Inflammatory macrophage treated with lipopolysaccharide for 1 hour (primary cell): ENCODE measurements around the gene ITIH2.
"Not testable (repeated sequence)": the region's sequence is repeated elsewhere in the genome, so short reads cannot be mapped to it uniquely, and the experiment has no call there.

Experiments
- DNase-seq, 2 donors: peaks; one replicate each; pipeline ENCODE4 v3.0.0-alpha.2; 2020 to 2022

ITIH2 gene

DNA sequence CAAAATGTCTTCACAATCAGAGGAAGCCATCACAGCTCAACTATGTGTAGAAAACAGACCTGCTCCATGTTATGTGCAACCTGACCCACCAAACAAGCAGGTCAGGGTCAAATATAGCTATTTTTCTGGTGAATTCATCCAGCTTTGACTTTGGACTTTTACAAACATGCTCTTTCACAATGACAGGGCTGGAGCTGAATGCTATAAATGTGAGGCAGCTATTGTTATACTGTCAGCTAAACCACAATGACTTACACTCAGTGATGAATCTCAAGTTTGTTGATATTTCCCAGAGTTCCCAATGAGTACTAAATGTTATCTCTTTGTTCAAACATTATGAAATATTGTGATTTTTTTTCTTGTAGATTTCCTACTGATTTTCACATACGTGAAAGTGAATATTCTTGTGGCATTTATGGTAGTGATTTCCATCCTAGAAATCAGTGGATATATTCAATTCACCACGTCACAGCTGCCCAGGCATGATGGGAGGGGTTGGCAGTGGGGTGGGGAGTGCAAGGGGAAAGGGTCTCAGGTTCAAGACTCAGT, 2.5 kb upstream of the ITIH2 start:
- no peak for DNase-seq

DNA sequence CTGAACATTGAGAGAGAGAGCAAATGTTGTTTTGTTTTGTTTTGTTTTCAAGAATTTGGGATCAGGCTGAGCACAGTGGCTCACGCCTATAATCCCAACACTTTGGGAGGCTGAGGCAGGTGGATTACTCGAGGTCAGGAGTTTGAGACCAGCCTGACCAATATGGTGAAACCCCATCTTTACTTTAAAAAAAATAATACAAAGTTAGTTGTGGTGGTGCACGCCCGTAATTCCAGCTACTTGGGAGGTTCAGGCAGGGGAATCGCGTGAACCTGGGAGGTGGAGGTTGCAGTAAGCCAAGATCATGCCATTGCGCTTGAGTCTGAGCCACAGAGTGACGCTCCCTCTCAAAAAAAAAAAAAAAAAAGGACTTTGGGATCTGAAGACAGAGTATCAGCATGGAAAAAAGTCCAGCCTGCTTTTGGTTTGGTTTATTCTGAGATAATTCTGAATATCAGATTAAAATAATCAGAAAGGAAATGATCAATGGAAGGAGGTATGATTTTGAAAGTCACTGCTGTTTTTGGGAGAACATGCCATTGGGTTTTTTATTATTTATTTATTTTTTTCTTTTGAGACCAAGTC, 1.9 kb upstream of the ITIH2 start:
- DNase-seq, result no peak

DNA sequence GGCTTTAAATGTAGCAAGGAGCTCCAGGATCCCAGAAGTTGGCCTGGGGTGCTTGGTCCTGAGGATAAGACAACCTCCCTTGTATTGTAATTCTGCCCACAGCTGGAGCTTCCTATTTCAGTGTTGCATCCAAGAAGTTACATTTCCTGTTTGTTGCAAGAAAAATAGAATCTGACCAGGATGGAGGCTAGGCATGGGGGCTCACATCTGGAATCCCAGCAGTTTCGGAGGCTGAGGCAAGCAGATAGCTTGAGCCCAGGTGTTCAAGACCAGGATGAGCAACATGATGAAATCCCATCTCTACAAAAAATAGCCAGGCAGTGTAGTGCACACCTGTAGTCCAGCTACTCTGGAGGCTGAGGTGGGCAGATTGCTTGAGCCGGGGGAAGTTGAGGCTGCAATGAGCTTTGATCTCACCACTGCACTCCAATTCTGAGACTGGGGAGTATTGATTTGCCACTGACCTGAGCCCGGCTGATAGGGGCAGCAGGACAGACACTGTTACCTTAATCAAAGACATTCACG, 766 bp upstream of the ITIH2 start:
- DNase-seq, result no peak

DNA sequence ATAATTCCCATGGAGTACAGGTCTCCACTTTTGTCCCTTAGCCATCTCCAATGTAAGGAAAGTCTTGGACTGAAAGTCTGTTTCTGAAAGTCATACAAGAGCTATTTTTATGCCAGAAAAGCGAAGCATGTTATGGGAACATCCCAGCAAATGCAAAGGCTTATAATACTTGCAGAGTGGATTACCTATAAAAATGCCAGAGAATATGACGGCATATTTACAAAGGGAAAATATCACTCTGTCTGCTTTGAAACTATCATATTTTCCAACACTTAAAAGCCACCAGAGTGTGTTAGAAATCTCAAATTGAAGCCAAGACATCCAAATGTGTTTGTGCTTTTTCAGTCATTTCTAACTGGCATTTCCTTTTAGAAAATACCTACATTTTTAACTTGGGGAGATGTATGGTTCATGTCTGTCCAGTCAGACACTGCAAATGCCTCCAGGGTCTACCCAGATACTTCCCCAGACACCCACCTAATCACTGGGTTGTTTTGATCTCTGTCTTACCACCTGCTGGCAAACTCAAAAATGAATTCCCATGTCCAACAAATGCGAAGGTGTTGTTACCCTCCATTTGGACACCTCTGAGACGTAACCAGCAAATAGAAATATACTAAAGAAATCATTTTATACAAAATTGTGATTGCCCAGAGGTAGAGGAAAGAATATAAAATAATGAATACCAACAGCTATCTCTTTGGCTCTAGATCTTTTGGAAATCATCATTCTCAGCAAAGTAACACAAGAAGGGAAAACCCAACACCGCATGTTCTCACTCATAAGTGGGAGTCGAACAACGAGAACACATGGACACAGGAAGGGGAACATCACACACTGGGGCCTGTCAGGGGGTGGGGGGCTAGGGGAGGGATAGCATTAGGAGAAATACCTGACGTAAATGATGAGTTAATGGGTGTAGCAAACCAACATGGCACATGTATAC, 1.2 kb downstream of the ITIH2 start:
- no peak for DNase-seq

DNA sequence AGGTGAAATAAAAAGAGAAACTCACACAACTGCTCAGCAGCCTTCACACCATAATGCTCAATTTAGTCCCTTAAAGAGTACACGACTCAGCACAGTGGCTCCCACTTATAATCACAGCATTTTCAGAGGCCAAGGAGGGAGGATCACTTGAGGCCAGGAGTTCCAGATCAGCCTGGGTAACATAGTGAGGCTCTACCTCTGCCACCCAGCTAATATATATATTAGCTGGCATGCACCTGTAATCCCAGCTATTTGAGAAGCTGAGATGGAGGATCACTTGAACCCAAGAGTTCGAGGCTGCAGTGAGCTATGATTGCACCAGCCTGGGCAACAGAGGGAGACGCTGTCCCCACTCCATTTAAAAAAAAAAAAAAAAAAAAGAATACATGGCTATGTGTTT, 2.2 kb downstream of the ITIH2 start:
- DNase-seq, result no peak

DNA sequence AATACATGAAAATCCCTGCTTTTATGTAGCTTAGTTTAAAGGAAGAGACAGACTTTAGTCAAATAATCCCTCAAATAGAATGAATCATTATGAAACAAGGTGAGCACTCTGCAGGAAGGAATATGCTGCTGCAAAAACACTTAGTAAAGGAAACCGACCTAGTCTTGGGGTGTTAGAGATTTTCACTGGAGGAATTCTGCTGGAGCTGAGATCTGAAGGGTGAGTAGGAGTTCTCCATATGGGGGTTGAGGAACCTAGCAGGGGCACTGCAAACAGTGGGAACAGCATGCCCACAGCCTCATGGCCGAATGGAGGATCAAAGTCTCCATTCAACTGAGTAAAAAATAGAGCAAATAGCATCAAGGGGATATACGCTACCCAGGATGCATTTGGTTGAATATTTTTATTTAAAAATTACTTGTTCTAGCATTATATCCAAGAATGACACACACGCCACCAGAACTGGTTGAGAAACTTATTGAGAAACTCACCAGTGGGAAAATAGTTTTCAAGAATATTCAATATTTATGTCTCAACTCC, 3.5 kb downstream of the ITIH2 start:
- DNase-seq, result no peak

DNA sequence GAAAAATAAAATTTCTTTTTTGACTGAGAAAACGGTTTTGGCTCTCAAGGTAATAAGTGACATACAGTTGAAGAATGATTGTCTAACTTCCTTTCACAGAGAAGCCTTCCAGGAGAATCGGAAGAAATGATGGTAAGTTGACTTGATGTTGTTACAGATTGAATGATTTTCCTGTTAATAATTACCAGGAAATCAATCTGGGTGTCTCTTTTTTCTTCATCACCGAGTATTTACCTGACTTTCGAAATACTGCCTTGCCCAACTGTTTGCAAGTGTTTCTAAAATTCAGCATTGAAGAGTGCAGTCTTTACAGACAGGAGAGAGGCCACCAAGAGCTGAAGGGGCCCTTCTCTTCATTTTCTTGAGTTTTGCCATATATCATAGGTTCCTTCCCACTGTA, 4.0 kb downstream of the ITIH2 start:
- no peak for DNase-seq

DNA sequence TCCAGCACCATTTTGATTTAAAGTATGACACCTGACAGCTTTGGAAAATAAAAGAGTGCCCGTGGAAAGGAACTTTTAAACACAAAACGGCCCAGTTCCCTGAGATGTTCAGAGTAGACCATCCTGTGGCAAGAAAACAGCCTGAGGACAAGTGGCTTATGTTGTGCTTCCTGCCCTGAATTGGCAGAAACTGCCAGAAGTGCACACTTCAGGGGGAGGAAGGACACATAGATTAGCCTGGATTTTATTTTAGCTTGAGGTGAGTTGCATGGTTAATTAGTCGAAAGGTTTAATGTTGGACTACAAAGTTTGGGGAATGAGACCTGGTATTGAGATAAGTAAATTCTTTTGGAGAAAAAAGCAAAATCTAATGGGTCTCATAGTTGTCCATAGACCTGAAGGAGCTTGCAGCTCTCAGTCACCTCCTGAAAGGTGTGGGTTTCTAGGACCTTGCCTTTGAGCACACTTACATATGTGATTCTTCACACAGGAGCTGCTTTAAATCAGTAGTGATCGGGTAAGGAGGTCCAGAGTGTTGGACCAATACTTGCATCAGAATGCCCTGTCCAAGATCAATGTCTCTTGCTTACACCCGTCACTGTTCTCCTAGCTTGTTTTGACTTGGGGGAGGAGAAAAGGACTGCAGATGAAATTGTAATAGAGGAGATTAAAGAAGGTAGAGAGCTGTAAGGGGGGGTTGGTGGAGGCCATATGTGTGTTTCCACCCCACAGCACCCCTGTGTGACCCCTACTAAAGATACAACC, 4.9 kb downstream of the ITIH2 start:
- no peak for DNase-seq

DNA sequence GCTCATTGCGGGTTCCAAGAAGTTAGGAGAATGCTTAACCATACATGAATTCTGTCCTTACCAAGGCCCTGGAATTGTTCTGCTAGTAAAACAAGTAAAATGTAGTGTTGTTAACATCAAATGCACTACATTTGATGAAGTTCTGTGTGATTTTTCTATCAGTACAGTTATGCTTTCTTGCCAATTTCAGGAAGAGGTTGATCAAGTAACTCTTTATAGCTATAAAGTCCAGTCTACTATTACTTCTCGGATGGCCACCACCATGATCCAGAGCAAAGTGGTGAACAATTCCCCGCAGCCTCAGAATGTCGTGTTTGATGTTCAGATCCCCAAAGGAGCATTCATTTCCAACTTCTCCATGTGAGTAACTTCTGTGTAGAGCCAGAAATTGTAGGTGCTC, 5.7 kb downstream of the ITIH2 start:
- no peak for DNase-seq

DNA sequence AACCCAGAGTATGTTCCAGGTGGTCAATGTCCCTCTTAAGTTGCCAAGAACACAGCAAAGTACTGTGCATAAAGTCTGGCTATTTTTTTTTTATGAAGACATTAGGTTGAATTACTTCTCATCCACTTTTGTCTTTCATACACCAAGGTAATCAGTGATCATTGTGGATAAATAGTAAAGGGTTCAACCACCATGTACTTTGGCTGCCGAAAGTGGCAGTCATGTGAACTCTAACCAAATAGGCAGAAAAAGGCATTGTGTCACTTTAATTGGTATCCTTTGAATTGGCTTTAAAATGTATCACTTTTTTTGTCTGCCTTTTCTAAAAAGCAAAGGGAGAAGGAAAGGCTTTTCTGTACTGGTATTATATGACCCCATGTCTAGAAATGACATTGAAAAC, 7.3 kb downstream of the ITIH2 start:
- no peak for DNase-seq

DNA sequence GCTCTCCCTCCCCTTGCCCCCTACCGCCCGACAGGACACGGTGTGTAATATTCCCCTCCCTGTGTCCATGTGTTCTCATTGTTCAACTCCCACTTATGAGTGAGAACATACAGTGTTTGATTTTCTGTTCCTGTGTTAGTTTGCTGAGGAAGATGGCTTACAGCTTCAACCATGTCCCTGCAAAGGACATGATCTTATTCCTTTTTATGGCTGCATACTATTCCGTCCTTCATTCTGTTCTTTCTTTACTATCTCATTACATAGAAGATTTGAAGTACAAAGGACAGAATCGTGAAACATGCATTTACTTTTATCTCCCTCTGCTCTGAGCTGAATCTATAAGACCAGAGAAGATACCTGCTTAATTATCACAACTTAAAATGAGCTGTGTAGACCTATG, 8.0 kb downstream of the ITIH2 start:
- not testable (repeated sequence) for DNase-seq

DNA sequence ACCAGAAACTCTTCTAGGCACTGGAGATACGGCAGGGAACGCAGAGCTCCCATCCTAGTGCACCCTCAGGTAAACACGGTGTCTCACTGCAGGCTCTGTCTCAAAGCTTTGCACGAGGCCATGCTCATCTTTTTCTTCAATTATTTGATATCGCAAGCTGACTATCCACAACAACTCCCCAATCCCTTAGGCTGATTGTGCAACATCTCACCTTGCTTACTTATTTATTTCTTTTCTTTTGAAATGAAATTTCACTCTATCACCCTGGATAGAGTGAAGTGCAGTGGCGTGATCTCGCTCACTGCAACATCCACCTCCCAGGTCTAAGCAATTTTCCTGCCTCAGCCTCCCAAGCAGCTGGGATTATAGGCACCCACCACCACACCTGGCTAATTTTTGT, 12.4 kb downstream of the ITIH2 start:
- DNase-seq, result no peak

DNA sequence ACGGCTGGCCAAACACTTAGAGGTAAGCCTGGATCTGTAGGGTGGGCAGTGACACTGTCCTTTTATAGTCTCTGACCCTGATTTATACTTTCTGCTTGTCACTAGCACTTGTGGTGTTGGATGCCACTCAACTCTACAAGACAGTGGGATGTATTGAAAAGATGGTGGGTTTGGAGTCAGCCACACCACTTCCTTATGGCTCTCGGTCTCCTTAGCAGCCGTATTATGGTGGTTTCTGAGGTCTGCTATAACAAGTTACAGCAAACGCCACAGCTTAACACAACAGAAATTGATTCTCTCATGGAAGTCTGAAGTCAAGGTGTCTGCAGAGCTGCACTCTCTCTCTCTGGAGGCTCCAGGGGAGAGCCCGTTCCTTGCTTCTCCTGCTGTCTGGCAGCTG, 14.7 kb downstream of the ITIH2 start:
- no peak for DNase-seq

DNA sequence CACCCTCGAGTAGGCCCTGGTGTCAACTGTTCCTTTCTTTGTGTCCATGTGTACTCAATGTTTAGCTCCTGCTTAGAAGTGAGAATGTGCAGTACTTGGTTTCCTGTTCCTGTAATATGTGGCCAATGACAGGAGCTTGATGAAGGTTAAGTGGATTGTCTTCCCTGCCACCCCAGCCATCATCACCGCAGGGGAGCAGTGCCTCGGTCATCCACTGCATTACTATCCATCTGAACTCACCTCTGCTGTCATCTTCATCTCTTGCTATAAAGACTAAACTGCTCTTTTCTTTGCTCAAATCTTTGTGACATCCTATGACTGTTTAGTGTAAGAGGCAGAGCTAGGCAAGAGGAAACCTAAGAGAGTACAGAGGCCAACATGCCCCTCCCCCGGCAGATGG, 15.6 kb downstream of the ITIH2 start:
- DNase-seq, result no peak

DNA sequence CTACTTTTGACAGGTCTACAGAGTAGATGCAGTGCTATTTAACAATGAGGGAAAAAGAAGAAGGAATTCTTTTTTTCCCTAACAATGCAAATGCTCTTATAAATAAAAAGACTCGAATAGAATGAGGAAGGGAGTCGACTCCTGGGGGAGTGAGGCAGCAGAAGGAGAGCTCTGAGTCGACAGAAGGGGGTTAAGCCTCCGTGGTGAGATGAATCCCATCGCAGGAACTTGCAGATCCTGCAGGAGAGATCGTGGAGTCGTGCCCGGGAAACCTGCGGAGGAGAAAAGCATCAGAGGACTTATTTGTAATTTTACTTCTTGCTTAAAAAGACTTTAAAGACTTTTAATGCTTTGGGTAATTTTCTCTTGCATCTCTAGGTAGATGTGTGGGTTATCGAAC, 17.4 kb downstream of the ITIH2 start:
- no peak for DNase-seq

DNA sequence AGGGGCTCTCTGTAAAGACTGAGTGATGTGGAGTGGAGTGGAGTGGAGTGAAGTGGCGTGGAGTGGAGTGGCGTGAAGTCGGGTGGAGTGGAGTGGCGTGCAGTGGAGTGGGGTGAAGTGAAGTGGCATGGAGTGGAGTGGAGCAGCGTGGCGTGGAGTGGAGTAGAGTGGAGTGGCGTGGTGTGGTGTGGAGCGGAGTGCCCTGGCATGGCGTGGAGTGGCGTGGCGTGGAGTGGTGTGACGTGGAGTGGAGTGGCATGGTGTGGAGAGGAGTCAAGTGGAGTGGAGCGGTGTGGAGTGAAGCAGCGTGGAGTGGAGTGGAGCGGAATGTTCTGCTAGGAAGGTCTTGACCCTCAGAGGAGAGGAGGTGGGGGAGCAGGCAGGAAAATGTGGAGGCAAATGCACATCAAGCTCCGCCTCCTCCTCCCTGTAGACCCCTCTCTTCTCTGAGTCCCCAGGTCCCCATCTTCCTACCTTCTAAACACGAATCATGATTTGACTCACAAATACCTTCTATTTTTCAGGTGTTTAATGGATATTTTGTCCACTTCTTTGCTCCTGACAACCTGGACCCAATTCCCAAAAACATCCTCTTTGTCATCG, 19.9 kb downstream of the ITIH2 start:
- no peak for DNase-seq

DNA sequence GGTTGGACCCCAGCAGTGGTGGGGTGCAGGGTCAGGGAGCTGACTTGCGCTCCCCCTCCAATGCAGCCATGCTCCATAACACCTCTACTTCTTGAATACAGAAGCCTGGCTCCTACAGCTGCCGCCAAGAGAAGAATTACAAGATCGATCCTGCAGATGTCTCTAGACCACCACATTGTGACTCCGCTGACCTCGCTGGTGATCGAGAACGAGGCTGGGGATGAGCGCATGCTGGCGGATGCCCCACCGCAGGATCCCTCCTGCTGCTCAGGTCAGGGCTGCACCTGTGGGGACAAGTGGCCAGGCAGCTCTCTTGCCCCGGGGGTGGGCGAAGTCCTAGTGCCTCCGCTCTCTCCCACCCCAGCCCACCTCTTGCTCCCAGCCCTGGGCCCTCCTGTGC, 31.7 kb downstream of the ITIH2 start:
- DNase-seq, result no peak

DNA sequence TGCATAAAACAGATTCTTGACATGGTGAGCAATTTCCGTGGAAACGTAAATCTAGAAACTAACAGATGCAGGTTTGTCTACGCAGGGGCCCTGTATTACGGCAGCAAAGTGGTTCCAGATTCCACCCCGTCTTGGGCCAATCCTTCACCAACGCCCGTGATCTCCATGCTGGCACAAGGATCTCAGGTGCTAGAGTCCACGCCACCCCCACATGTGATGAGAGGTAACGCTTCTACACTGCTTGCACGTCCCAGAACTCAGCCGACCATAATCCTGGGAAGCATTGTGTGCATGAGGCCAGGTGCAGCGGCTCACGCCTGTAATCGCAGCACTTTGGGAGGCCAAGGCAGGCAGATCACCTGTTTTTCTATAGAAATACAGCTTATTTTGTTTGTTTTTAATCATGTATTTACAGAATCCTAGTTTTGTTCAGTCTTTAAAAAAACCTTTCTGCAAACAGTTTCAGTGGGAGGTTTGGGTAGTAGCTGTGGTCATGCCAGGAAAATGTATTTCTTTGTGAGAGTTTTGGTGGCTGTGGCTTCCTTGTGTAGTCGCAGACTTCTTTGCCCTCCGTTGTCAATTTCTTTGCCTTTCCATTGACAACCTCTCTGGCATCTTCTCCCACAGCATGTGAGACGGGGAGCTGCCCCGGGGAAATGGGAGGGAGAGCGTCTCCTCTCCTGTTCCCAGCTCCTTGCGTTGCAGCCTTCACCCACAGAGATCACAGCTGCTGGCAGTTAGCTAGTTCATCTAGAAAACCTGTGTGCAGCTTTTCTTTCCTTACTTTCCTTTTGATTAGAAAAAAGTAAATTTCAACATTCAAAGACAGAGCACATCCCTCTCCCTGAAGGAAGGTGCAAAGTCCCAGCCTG, 35.7 kb downstream of the ITIH2 start:
- DNase-seq, result no peak

DNA sequence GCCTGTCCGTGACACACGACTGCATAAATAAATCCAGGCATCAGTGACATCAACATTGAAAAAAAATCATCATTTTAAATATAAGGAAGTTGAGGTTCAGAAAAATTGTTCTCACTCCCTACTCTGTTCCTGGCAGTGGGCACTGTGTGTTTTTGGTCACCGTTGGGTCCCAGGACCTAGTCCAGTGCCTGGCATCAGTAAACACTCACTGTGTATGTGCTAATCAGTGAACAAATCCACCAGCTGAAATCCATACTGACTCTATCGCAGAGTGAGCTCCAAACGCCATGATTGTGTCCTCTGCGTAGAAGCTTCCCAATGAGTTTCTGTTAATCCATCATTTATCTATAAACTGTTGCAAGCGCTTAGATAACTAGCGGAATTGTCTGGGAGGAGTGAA, 41.2 kb downstream of the ITIH2 start:
- DNase-seq, result no peak

DNA sequence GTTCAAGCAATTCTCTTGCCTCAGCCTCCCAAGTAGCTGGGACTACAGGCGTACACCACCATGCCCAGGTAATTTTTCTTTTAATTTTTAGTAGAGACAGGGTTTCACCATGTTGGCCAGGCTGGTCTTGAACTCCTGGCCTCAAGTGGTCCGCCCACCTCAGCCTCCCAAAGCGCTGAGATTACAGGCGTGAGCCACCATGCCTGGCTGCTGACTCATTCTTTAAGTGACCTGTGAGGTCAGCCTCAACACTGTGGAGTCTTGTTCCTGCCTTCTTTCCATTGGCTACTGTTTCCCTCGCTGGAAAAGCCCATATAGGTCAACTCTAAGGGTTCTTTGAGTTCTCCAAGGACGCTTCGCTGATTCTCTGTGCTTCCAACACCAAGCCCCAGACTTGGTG, 45.5 kb downstream of the ITIH2 start:
- DNase-seq, result not testable (repeated sequence)

DNA sequence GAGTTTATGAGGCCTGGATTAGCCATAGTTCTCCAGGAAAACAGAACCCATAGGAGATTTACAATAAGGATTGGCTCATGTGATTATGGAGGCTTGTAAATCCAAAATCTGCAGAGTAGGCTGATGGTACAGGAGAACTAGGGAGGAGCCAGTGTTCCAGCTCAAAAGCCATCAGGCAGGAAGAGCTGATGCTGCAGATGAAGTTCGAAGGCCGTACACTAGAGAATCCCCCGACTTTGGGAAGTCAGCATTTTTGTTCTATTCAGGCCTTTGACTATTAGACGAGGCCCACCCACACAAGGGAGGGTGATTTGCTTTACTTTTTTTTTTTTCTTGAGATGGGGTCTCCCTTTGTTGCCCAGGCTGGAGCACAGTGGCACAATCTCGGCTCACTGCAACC, 47.1 kb downstream of the ITIH2 start:
- no peak for DNase-seq

DNA sequence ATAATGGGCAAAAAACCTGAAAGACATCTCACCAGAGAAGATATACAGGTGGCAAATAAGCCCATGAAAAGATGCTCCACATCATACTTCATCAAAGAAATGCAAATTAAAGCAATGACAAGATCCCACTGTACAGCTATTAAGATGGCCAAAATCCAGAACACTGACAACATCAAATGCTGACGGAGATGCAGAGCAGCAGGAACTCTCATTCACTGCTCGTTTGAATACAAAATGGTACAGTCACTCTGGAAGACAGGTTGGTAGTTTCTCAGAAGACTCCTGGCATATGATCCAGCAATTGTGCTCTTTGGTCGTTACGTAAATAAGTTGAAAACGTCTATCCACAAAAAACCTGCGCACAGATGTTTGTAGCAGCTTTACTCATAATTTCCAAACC, 49.1 kb downstream of the ITIH2 start:
- no peak for DNase-seq
